ENCODE results near the gene RPL27A. TPM values are rescaled to one million over a fixed set of nuclear protein-coding genes. Genes with fewer than 3 reads are reported as not detected.

The RPL27A gene
- total RNA-seq, 1 donor from 2014 or later: 766 TPM

DNA sequence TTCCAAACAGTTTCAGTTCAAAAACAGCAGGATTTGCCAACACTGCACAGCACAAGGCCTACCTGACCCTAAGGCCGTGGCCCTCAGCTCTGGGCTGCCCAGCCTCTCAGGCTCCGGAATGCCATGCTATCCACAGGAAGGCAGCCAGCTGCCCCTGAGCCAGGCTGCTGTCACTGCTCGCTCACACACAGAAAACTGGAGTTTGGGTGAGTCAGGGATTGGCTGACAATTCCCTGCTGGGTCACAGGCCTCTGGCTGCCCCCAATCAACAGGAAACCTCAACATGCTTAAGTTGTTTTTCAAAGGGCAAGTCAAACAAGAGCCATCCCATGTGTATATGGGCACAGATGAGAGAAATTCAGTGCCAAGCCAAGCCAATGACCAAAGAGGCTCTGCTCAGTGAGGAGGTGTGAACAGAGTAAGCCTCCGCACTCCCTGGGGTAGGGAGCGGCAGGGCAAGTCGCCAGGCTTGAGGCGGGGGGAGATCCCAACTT lies 50.2 kb downstream of the RPL27A start:
- no peak for DNase-seq (ENCODE audit: low spot score)
- Mint-ChIP-seq H3K27me3 (ENCODE audit: low read depth) (no peaks in the 10 kb centered on the region), H3K36me3 (ENCODE audit: low read depth) (no peaks in the 10 kb centered on the region), H3K9me3 (no peaks in the 10 kb centered on the region), H3K4me3 (ENCODE audit: low read depth) (no peak overlapping the region), H3K4me1 (ENCODE audit: low read depth) (no peaks in the 10 kb centered on the region), H3K27ac (no peak overlapping the region)
- intact Hi-C loops (cut with micrococcal nuclease): no loop called here

- H3K4me1 Mint-ChIP-seq (ENCODE audit: low read depth): no peaks in the 10 kb centered on the region
- no peaks in the 10 kb centered on the region for H3K9me3 Mint-ChIP-seq
- no peak overlapping the region for H3K27ac Mint-ChIP-seq
- no peak for DNase-seq (ENCODE audit: low spot score)
- intact Hi-C loops (cut with micrococcal nuclease): no loop called here
- no peaks in the 10 kb centered on the region for H3K36me3 Mint-ChIP-seq (ENCODE audit: low read depth)
- no peaks in the 10 kb centered on the region for H3K27me3 Mint-ChIP-seq (ENCODE audit: low read depth)
- H3K4me3 Mint-ChIP-seq (ENCODE audit: low read depth): no peak overlapping the region
Measured at GRCh38 chr11:8733852-8734251, 51.3 kb downstream of the RPL27A start.

GRCh38 chr11:8735094-8735493 lies 52.5 kb downstream of the RPL27A start:
- Mint-ChIP-seq H3K4me3 (ENCODE audit: low read depth) (no peak overlapping the region), H3K4me1 (ENCODE audit: low read depth) (no peaks in the 10 kb centered on the region), H3K36me3 (ENCODE audit: low read depth) (no peaks in the 10 kb centered on the region), H3K9me3 (no peaks in the 10 kb centered on the region), H3K27ac (no peak overlapping the region), H3K27me3 (ENCODE audit: low read depth) (no peaks in the 10 kb centered on the region)
- DNase-seq (ENCODE audit: low spot score): no peak
- intact Hi-C loops (cut with micrococcal nuclease): no loop called here

- DNase-seq (ENCODE audit: low spot score): no peak
- no peaks in the 10 kb centered on the region for H3K9me3 Mint-ChIP-seq
- H3K27ac Mint-ChIP-seq: no peak overlapping the region
- no peak overlapping the region for H3K4me3 Mint-ChIP-seq (ENCODE audit: low read depth)
- H3K27me3 Mint-ChIP-seq (ENCODE audit: low read depth): no peaks in the 10 kb centered on the region
- intact Hi-C loops (cut with micrococcal nuclease): no loop called here
- H3K4me1 Mint-ChIP-seq (ENCODE audit: low read depth): peaks cover 2% of the 10 kb centered on the region
- H3K36me3 Mint-ChIP-seq (ENCODE audit: low read depth): no peaks in the 10 kb centered on the region
Measured at GRCh38 chr11:8739309-8739793, 56.8 kb downstream of the RPL27A start.

Other genes with a start within 250 kb of the RPL27A start
- gene STK33, start 88.6 kb upstream of the RPL27A start, total RNA-seq: 0.11 and 0.62 TPM in 2 replicates
- 13.6 and 14.6 TPM in 2 replicates for gene TRIM66, start 127 bp upstream of the RPL27A start, total RNA-seq
- 22.2 and 23.4 TPM in 2 replicates for gene AKIP1, start 228.4 kb downstream of the RPL27A start, total RNA-seq